ENCODE data around the gene KLB. TPM values are rescaled to one million over a fixed set of nuclear protein-coding genes. Genes with fewer than 3 reads are reported as not detected.
"Not testable (repeated sequence)": the region's sequence is repeated elsewhere in the genome, so short reads cannot be mapped to it uniquely, and the experiment has no call there.

Gene KLB
- total and polyA plus RNA-seq, 2 of the 4 experiments (the other 2 are of a cell fraction) = not detected

DNA sequence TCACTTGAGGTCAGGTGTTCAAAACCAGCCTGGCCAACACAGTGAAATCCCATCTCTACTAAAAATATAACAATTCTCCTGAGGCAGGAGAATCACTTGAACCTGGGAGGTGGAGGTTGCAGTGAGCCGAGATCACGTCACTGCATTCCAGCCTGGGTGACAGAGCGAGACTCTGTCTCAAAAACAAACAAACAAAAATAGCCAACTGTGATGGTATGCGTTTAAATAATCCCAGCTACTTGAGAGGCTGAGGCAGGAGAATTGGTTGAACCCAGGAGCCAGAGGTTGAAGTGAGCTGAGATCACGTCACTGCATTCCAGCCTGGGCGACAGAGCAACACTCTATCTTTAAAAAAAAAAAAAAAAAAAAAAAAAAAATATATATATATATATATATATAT, 5.1 kb upstream of the KLB start:
- H4K8ac ChIP-seq (ENCODE audit: low read depth in 2 of 2, low read length in 2 of 2); H3K4me3 ChIP-seq (ENCODE audit: insufficient read depth, low read depth, low read length); DNase-seq; H3K23ac ChIP-seq (ENCODE audit: low read depth, low read length); BruUV-seq (replicated peaks); H3K27ac ChIP-seq (ENCODE audit: insufficient read depth, low read length); H2AFZ ChIP-seq (replicated peaks; ENCODE audit: low read length, poor library complexity); H3K9me3 ChIP-seq (ENCODE audit: control insufficient read depth, insufficient read depth, low read length); H3K36me3 ChIP-seq (ENCODE audit: control insufficient read depth, insufficient read depth, low read length); H3K14ac ChIP-seq (replicated peaks; ENCODE audit: low read depth, low read length); H4K91ac ChIP-seq (ENCODE audit: insufficient read depth, low read depth, low read length); H2AK9ac ChIP-seq (replicated peaks; ENCODE audit: low read depth, low read length, poor library complexity); H3K9me1 ChIP-seq (ENCODE audit: insufficient read depth, low read length); H3K4ac ChIP-seq (ENCODE audit: low read depth, low read length); H3K4me1 ChIP-seq (ENCODE audit: control insufficient read depth, insufficient read depth, low read length); POLR2A ChIA-PET (ENCODE audit: unreplicated experiment); intact Hi-C loops (cut with micrococcal nuclease); in situ Hi-C loops (cut with MboI; ENCODE audit: low sequenced_read_pairs); dilution Hi-C loops (cut with HindIII; ENCODE audit: low sequenced_read_pairs, unreplicated experiment); H2BK5ac ChIP-seq (ENCODE audit: low read depth, low read length, poor library complexity, severe bottlenecking); H4K20me1 ChIP-seq (ENCODE audit: insufficient read depth, low read length); H2BK15ac ChIP-seq (ENCODE audit: low read depth, low read length); H2AK5ac ChIP-seq (ENCODE audit: low read depth, low read length); H3K79me1 ChIP-seq (ENCODE audit: low read depth in 1 of 2, low read length in 2 of 2); H3K9ac ChIP-seq (ENCODE audit: low read depth, low read length); H3K27me3 ChIP-seq (ENCODE audit: control insufficient read depth, insufficient read depth, low read length); CTCF ChIA-PET; H2BK20ac ChIP-seq (ENCODE audit: low read depth, low read length); H3K4me2 ChIP-seq (ENCODE audit: low read depth, low read length); H2BK120ac ChIP-seq (ENCODE audit: low read depth, low read length); H3K18ac ChIP-seq (ENCODE audit: low read depth, low read length); H3K56ac ChIP-seq (ENCODE audit: extremely low read depth, insufficient read depth, low read length); ATAC-seq (ENCODE audit: low read depth); H4K5ac ChIP-seq (ENCODE audit: low read depth, low read length): not testable (repeated sequence)
- no CpG with 5 or more reads among the region's 6 CpGs for WGBS, 2 experiments (ENCODE audit: extremely low coverage in 2 of 2, insufficient read length in 1 of 2)
